HEK293 (cell line): ENCODE measurements around the gene SLC39A5.

Experiments used
- FEZF1 ChIP-seq: fragments of 450-650 bp; formaldehyde crosslinking; IDR thresholded peaks from 2 replicates; pipeline ENCODE4 v1.5.1; 2016; ENCODE audit warnings: missing biosample characterization, missing genetic modification characterization
- GLIS2 ChIP-seq: fragments of 450-650 bp; formaldehyde crosslinking; IDR thresholded peaks from 2 replicates; pipeline ENCODE4 v1.5.1; 2016; ENCODE audit warnings: missing biosample characterization, missing genetic modification characterization
- HOXC10 ChIP-seq: sonication (generic); formaldehyde crosslinking; IDR thresholded peaks from 2 replicates; pipeline ENCODE4 v1.8.1; 2023; ENCODE audit warnings: mild to moderate bottlenecking, missing genetic modification reagents
- HOXD13 ChIP-seq: sonication (generic); formaldehyde crosslinking; IDR thresholded peaks from 2 replicates; pipeline ENCODE4 v1.8.0; 2022; ENCODE audit warnings: missing genetic modification reagents, borderline replicate concordance
- KLF8 ChIP-seq: fragments of 450-650 bp; formaldehyde crosslinking; IDR thresholded peaks from 2 replicates; pipeline ENCODE4 v1.5.1; 2016; ENCODE audit warnings: missing biosample characterization, missing genetic modification characterization
- SALL2 ChIP-seq: fragments of 450-650 bp; formaldehyde crosslinking; IDR thresholded peaks from 2 replicates; pipeline ENCODE4 v1.5.0; 2017; ENCODE audit warnings: missing biosample characterization, mild to moderate bottlenecking, missing genetic modification characterization, borderline replicate concordance
- SCRT2 ChIP-seq: fragments of 450-650 bp; formaldehyde crosslinking; IDR thresholded peaks from 2 replicates; pipeline ENCODE4 v1.5.1; 2016; ENCODE audit warnings: missing biosample characterization, missing genetic modification characterization
- ZBTB21 ChIP-seq: fragments of 450-650 bp; formaldehyde crosslinking; IDR thresholded peaks from 2 replicates; pipeline ENCODE4 v1.5.1; 2017; ENCODE audit warnings: missing biosample characterization, missing genetic modification characterization
- ZBTB7A ChIP-seq: fragments of 450-650 bp; formaldehyde crosslinking; IDR thresholded peaks from 2 replicates; pipeline ENCODE4 v1.5.1; 2016; ENCODE audit warnings: low read depth, missing biosample characterization, missing genetic modification characterization
- ZNF184 ChIP-seq: fragments of 450-650 bp; IDR thresholded peaks from 2 replicates; pipeline ENCODE4 v1.5.1; 2018; ENCODE audit warnings: missing biosample characterization, mild to moderate bottlenecking, missing genetic modification characterization
- ZNF341 ChIP-seq: fragments of 450-650 bp; formaldehyde crosslinking; IDR thresholded peaks from 2 replicates; pipeline ENCODE4; 2016; ENCODE audit warnings: low read depth, missing biosample characterization, missing genetic modification characterization
- ZNF423 ChIP-seq: fragments of 450-650 bp; formaldehyde crosslinking; IDR thresholded peaks from 2 replicates; pipeline ENCODE4 v1.5.1; 2016; ENCODE audit warnings: missing biosample characterization, missing genetic modification characterization
- ZNF548 ChIP-seq: fragments of 450-650 bp; formaldehyde crosslinking; IDR thresholded peaks from 2 replicates; pipeline ENCODE4 v1.5.1; 2016; ENCODE audit warnings: missing biosample characterization, missing genetic modification characterization
- ZNF549 ChIP-seq: fragments of 450-650 bp; IDR thresholded peaks from 2 replicates; pipeline ENCODE4 v1.5.1; 2018; ENCODE audit warnings: missing biosample characterization, missing genetic modification characterization, mild to moderate bottlenecking, inconsistent platforms, moderate library complexity
- ZNF600 ChIP-seq: fragments of 450-650 bp; formaldehyde crosslinking; IDR thresholded peaks from 2 replicates; pipeline ENCODE4 v1.5.1; 2016; ENCODE audit warnings: missing biosample characterization, missing genetic modification characterization
- ZNF610 ChIP-seq: fragments of 450-650 bp; formaldehyde crosslinking; IDR thresholded peaks from 2 replicates; pipeline ENCODE4 v1.5.1; 2016; ENCODE audit warnings: missing biosample characterization, missing genetic modification characterization, borderline replicate concordance
- ZNF624 ChIP-seq: fragments of 450-650 bp; formaldehyde crosslinking; IDR thresholded peaks from 2 replicates; pipeline ENCODE4 v1.5.1; 2017; ENCODE audit warnings: missing biosample characterization, missing genetic modification characterization
- ZNF626 ChIP-seq: fragments of 450-650 bp; sonication (Bioruptor Pico); formaldehyde crosslinking; IDR thresholded peaks from 2 replicates; pipeline ENCODE4 v1.5.1; 2018; ENCODE audit warnings: missing biosample characterization, missing genetic modification characterization, inconsistent platforms
- ZNF629 ChIP-seq: fragments of 450-650 bp; formaldehyde crosslinking; IDR thresholded peaks from 2 replicates; pipeline ENCODE4 v1.5.1; 2017; ENCODE audit warnings: missing biosample characterization, missing genetic modification characterization
- ZNF660 ChIP-seq: fragments of 450-650 bp; IDR thresholded peaks from 2 replicates; pipeline ENCODE4 v1.5.1; 2018; ENCODE audit warnings: missing biosample characterization, mild to moderate bottlenecking, missing genetic modification characterization
- ZNF785 ChIP-seq: fragments of 450-650 bp; formaldehyde crosslinking; IDR thresholded peaks from 2 replicates; pipeline ENCODE4 v1.5.1; 2016; ENCODE audit warnings: missing biosample characterization, missing genetic modification characterization
- ZNF843 ChIP-seq: fragments of 450-650 bp; formaldehyde crosslinking; IDR thresholded peaks from 2 replicates; pipeline ENCODE4 v1.5.1; 2016; ENCODE audit warnings: missing biosample characterization, missing genetic modification characterization
- TF ChIP-seq, protein P1 (sequence below): fragments of 450-650 bp; formaldehyde crosslinking; IDR thresholded peaks from 2 replicates; pipeline ENCODE4 v1.5.1; 2016; ENCODE audit warnings: missing biosample characterization, missing genetic modification characterization, low read depth
- TF ChIP-seq, protein P2 (sequence below): fragments of 450-650 bp; formaldehyde crosslinking; IDR thresholded peaks from 2 replicates; pipeline ENCODE4 v1.5.1; 2016; ENCODE audit warnings: missing biosample characterization, missing genetic modification characterization
- TF ChIP-seq, protein P3 (sequence below): fragments of 450-650 bp; formaldehyde crosslinking; IDR thresholded peaks from 2 replicates; pipeline ENCODE4 v1.5.1; 2016; ENCODE audit warnings: missing biosample characterization, missing genetic modification characterization
- TF ChIP-seq, protein P4 (sequence below): fragments of 450-650 bp; formaldehyde crosslinking; IDR thresholded peaks from 2 replicates; pipeline ENCODE4 v1.5.1; 2016; ENCODE audit warnings: missing biosample characterization, missing genetic modification characterization
- TF ChIP-seq, protein P5 (sequence below): sonication (generic); formaldehyde crosslinking; IDR thresholded peaks from 2 replicates; pipeline ENCODE4 v1.8.1; 2022; ENCODE audit warnings: mild to moderate bottlenecking, moderate library complexity, missing genetic modification reagents
- TF ChIP-seq, protein P6 (sequence below): fragments of 450-650 bp; formaldehyde crosslinking; IDR thresholded peaks from 2 replicates; pipeline ENCODE4 v1.5.1; 2016; ENCODE audit warnings: missing biosample characterization, missing genetic modification characterization
- TF ChIP-seq, protein P7 (sequence below): fragments of 450-650 bp; formaldehyde crosslinking; IDR thresholded peaks from 2 replicates; pipeline ENCODE4 v1.5.1; 2016; ENCODE audit warnings: missing biosample characterization, missing genetic modification characterization

SLC39A5 gene

DNA sequence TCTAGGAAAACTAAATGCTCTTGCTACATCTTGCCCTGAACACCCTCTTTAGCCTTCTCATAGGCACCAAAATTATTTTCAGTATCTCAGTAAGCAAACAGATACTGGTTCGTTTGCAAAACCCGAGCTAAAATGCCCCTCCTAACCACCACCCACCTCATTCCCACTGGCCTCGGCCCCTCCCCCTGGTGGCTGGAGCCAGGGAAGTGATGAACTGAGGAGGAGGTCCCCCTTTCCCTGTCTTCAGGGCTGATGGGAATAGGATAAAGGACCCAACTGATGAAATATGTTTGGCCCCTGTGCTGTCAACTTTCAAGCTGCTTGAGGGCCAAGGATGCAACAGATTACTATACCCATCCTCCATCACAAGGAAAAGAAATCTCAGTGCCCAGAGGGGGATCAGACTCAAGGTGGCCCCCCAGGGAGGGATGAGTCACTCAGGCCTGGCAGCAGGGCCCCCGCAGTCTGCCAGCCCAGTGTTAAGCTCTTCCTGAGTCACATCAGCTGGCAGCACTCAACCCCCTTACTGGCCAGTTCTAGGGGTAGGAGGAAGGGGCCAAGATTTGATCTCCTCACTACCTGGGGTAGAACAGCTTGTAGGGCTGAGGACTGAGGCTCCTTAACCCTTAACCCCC is 26.6 kb downstream of the SLC39A5 start (continued):
- TF ChIP-seq, protein P1, sequence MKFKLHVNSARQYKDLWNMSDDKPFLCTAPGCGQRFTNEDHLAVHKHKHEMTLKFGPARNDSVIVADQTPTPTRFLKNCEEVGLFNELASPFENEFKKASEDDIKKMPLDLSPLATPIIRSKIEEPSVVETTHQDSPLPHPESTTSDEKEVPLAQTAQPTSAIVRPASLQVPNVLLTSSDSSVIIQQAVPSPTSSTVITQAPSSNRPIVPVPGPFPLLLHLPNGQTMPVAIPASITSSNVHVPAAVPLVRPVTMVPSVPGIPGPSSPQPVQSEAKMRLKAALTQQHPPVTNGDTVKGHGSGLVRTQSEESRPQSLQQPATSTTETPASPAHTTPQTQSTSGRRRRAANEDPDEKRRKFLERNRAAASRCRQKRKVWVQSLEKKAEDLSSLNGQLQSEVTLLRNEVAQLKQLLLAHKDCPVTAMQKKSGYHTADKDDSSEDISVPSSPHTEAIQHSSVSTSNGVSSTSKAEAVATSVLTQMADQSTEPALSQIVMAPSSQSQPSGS (tag by site-specific recombination) = no peak
- peak; percentile 79 for TF ChIP-seq GLIS2
- TF ChIP-seq, protein P2, sequence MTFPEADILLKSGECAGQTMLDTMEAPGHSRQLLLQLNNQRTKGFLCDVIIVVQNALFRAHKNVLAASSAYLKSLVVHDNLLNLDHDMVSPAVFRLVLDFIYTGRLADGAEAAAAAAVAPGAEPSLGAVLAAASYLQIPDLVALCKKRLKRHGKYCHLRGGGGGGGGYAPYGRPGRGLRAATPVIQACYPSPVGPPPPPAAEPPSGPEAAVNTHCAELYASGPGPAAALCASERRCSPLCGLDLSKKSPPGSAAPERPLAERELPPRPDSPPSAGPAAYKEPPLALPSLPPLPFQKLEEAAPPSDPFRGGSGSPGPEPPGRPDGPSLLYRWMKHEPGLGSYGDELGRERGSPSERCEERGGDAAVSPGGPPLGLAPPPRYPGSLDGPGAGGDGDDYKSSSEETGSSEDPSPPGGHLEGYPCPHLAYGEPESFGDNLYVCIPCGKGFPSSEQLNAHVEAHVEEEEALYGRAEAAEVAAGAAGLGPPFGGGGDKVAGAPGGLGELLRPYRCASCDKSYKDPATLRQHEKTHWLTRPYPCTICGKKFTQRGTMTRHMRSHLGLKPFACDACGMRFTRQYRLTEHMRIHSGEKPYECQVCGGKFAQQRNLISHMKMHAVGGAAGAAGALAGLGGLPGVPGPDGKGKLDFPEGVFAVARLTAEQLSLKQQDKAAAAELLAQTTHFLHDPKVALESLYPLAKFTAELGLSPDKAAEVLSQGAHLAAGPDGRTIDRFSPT (tag by site-specific recombination) = 0 out of 2 replicates have a peak, but pooled peaks have one; percentile 13
- no peak for TF ChIP-seq SALL2 (tag by site-specific recombination)
- TF ChIP-seq ZNF624 (tag by site-specific recombination) = no peak
- TF ChIP-seq ZBTB7A (tag by site-specific recombination) = no peak
- TF ChIP-seq ZNF626 (tag by site-specific recombination) = no peak
- no peak for TF ChIP-seq ZNF341 (tag by site-specific recombination)
- TF ChIP-seq SCRT2 = peak; percentile 60; the same call in 1 of the 2 replicates
- 0 out of 2 replicates have a peak, but pooled peaks have one; percentile 32 for TF ChIP-seq ZNF660 (tag by site-specific recombination)
- TF ChIP-seq, protein P3, sequence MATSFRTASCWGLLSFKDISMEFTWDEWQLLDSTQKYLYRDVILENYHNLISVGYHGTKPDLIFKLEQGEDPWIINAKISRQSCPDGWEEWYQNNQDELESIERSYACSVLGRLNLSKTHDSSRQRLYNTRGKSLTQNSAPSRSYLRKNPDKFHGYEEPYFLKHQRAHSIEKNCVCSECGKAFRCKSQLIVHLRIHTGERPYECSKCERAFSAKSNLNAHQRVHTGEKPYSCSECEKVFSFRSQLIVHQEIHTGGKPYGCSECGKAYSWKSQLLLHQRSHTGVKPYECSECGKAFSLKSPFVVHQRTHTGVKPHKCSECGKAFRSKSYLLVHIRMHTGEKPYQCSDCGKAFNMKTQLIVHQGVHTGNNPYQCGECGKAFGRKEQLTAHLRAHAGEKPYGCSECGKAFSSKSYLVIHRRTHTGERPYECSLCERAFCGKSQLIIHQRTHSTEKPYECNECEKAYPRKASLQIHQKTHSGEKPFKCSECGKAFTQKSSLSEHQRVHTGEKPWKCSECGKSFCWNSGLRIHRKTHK (tag by site-specific recombination) = no peak
- TF ChIP-seq, protein P4, sequence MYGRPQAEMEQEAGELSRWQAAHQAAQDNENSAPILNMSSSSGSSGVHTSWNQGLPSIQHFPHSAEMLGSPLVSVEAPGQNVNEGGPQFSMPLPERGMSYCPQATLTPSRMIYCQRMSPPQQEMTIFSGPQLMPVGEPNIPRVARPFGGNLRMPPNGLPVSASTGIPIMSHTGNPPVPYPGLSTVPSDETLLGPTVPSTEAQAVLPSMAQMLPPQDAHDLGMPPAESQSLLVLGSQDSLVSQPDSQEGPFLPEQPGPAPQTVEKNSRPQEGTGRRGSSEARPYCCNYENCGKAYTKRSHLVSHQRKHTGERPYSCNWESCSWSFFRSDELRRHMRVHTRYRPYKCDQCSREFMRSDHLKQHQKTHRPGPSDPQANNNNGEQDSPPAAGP (tag by site-specific recombination) = no peak
- no peak for TF ChIP-seq ZNF600
- TF ChIP-seq ZNF184 = no peak
- no peak for TF ChIP-seq ZNF629 (tag by site-specific recombination)
- no peak for TF ChIP-seq HOXD13 (CRISPR knock-in tag)
- no peak for TF ChIP-seq ZNF549 (tag by site-specific recombination)
- TF ChIP-seq, protein P5, sequence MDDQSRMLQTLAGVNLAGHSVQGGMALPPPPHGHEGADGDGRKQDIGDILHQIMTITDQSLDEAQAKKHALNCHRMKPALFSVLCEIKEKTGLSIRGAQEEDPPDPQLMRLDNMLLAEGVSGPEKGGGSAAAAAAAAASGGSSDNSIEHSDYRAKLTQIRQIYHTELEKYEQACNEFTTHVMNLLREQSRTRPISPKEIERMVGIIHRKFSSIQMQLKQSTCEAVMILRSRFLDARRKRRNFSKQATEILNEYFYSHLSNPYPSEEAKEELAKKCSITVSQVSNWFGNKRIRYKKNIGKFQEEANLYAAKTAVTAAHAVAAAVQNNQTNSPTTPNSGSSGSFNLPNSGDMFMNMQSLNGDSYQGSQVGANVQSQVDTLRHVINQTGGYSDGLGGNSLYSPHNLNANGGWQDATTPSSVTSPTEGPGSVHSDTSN = no peak
- no peak for TF ChIP-seq FEZF1 (tag by site-specific recombination)
- TF ChIP-seq KLF8 (tag by site-specific recombination) = no peak
- no peak for TF ChIP-seq ZNF785 (tag by site-specific recombination)
- no peak for TF ChIP-seq HOXC10
- TF ChIP-seq ZNF843 (tag by site-specific recombination) = no peak
- TF ChIP-seq, protein P6, sequence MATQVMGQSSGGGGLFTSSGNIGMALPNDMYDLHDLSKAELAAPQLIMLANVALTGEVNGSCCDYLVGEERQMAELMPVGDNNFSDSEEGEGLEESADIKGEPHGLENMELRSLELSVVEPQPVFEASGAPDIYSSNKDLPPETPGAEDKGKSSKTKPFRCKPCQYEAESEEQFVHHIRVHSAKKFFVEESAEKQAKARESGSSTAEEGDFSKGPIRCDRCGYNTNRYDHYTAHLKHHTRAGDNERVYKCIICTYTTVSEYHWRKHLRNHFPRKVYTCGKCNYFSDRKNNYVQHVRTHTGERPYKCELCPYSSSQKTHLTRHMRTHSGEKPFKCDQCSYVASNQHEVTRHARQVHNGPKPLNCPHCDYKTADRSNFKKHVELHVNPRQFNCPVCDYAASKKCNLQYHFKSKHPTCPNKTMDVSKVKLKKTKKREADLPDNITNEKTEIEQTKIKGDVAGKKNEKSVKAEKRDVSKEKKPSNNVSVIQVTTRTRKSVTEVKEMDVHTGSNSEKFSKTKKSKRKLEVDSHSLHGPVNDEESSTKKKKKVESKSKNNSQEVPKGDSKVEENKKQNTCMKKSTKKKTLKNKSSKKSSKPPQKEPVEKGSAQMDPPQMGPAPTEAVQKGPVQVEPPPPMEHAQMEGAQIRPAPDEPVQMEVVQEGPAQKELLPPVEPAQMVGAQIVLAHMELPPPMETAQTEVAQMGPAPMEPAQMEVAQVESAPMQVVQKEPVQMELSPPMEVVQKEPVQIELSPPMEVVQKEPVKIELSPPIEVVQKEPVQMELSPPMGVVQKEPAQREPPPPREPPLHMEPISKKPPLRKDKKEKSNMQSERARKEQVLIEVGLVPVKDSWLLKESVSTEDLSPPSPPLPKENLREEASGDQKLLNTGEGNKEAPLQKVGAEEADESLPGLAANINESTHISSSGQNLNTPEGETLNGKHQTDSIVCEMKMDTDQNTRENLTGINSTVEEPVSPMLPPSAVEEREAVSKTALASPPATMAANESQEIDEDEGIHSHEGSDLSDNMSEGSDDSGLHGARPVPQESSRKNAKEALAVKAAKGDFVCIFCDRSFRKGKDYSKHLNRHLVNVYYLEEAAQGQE (tag by site-specific recombination) = no peak
- no peak for TF ChIP-seq ZBTB21 (tag by site-specific recombination)
- no peak for TF ChIP-seq ZNF548 (tag by site-specific recombination)
- TF ChIP-seq, protein P7, sequence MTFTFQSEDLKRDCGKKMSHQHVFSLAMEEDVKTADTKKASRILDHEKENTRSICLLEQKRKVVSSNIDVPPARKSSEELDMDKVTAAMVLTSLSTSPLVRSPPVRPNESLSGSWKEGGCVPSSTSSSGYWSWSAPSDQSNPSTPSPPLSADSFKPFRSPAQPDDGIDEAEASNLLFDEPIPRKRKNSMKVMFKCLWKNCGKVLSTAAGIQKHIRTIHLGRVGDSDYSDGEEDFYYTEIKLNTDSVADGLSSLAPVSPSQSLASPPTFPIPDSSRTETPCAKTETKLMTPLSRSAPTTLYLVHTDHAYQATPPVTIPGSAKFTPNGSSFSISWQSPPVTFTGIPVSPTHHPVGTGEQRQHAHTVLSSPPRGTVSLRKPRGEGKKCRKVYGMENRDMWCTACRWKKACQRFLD (tag by site-specific recombination) = no peak
- no peak for TF ChIP-seq ZNF610
- no peak for TF ChIP-seq ZNF423
